ENCODE data around the gene MOB3C.

The MOB3C gene

GRCh38 chr1:46589529-46589928, 27.1 kb downstream of the MOB3C start:
- WGBS, 2 donors (ENCODE audit: extremely low coverage in 2 of 2, insufficient read length in 2 of 2, insufficient replicate concordance in 1 of 2), result no CpG with 5 or more reads among the region's 3 CpGs
- H3K9ac ChIP-seq (ENCODE audit: low read depth, low read length, poor library complexity), result no peak overlapping the region
- no peak overlapping the region for H3K4me3 ChIP-seq (ENCODE audit: low read length in 2 of 2)
- no peak overlapping the region for H2BK12ac ChIP-seq (ENCODE audit: low read length)
- no peak overlapping the region for H3K27ac ChIP-seq (replicated peaks; ENCODE audit: low read length)
- peaks cover 4 to 15% of the 10 kb centered on the region in 2 donors for H3K9me3 ChIP-seq (replicated peaks in 1 of 2; ENCODE audit: control insufficient read depth in 2 of 2, insufficient read depth in 1 of 2, low read depth in 1 of 2, low read length in 2 of 2)
- peaks cover 13 to 58% of the 10 kb centered on the region in 2 donors for H3K36me3 ChIP-seq (replicated peaks in 1 of 2; ENCODE audit: control insufficient read depth in 2 of 2, insufficient read depth in 2 of 2, low read length in 2 of 2)
- no peak overlapping the region for H2BK120ac ChIP-seq (ENCODE audit: low read depth, low read length)
- no peak overlapping the region for H3K23ac ChIP-seq (ENCODE audit: low read depth, low read length, poor library complexity)
- H4K8ac ChIP-seq (ENCODE audit: low read depth, low read length), result no peak overlapping the region
- H3K4ac ChIP-seq (ENCODE audit: low read length), result no peak overlapping the region
- no peak overlapping the region for H2BK5ac ChIP-seq (ENCODE audit: low read length)
- no peak overlapping the region for H3K4me2 ChIP-seq (ENCODE audit: insufficient read depth, low read length, poor library complexity, severe bottlenecking)
- H3K27me3 ChIP-seq (ENCODE audit: control insufficient read depth in 3 of 3, insufficient read depth in 3 of 3, low read depth in 1 of 3, low read length in 3 of 3), result no peaks in the 10 kb centered on the region
- H3K18ac ChIP-seq (ENCODE audit: low read length), result no peak overlapping the region
- no peak overlapping the region for H2AK5ac ChIP-seq (ENCODE audit: low read depth, low read length)
- no peaks in the 10 kb centered on the region for H3K4me1 ChIP-seq (ENCODE audit: control insufficient read depth in 2 of 2, insufficient read depth in 1 of 2, low read depth in 1 of 2, low read length in 2 of 2)
- H2BK15ac ChIP-seq (ENCODE audit: low read length), result no peak overlapping the region
- no peak overlapping the region for H4K91ac ChIP-seq (ENCODE audit: low read depth, low read length, poor library complexity)
- no peak overlapping the region for H3K14ac ChIP-seq (ENCODE audit: low read length)
- H3K79me1 ChIP-seq (ENCODE audit: low read depth, low read length), result no peaks in the 10 kb centered on the region
- DNase-seq (ENCODE audit: low spot score), result no peak
- H2AFZ ChIP-seq (ENCODE audit: low read length), result no peak overlapping the region

- H3K4me1 ChIP-seq (ENCODE audit: control insufficient read depth in 2 of 2, insufficient read depth in 1 of 2, low read depth in 1 of 2, low read length in 2 of 2), result peaks cover 0 to 5% of the 10 kb centered on the region in 2 donors
- no peak overlapping the region for H3K23ac ChIP-seq (ENCODE audit: low read depth, low read length, poor library complexity)
- H2AFZ ChIP-seq (ENCODE audit: low read length), result no peak overlapping the region
- no peak overlapping the region for H2BK12ac ChIP-seq (ENCODE audit: low read length)
- peaks cover 4 to 15% of the 10 kb centered on the region in 2 donors for H3K9me3 ChIP-seq (replicated peaks in 1 of 2; ENCODE audit: control insufficient read depth in 2 of 2, insufficient read depth in 1 of 2, low read depth in 1 of 2, low read length in 2 of 2)
- no peak for DNase-seq (ENCODE audit: low spot score)
- no peak overlapping the region for H2BK15ac ChIP-seq (ENCODE audit: low read length)
- peaks cover 9 to 60% of the 10 kb centered on the region in 2 donors for H3K36me3 ChIP-seq (replicated peaks in 1 of 2; ENCODE audit: control insufficient read depth in 2 of 2, insufficient read depth in 2 of 2, low read length in 2 of 2)
- H4K91ac ChIP-seq (ENCODE audit: low read depth, low read length, poor library complexity), result no peak overlapping the region
- no peak overlapping the region for H2BK5ac ChIP-seq (ENCODE audit: low read length)
- no peak overlapping the region for H3K9ac ChIP-seq (ENCODE audit: low read depth, low read length, poor library complexity)
- no peak overlapping the region for H3K27ac ChIP-seq (replicated peaks; ENCODE audit: low read length)
- no peaks in the 10 kb centered on the region for H3K79me1 ChIP-seq (ENCODE audit: low read depth, low read length)
- H3K4me2 ChIP-seq (ENCODE audit: insufficient read depth, low read length, poor library complexity, severe bottlenecking), result no peak overlapping the region
- H2AK5ac ChIP-seq (ENCODE audit: low read depth, low read length), result no peak overlapping the region
- H3K27me3 ChIP-seq (ENCODE audit: control insufficient read depth in 3 of 3, insufficient read depth in 3 of 3, low read depth in 1 of 3, low read length in 3 of 3), result no peaks in the 10 kb centered on the region
- no peak overlapping the region for H3K18ac ChIP-seq (ENCODE audit: low read length)
- WGBS, 2 donors (ENCODE audit: extremely low coverage in 2 of 2, insufficient read length in 2 of 2, insufficient replicate concordance in 1 of 2), result no CpG with 5 or more reads among the region's 7 CpGs
- H3K4ac ChIP-seq (ENCODE audit: low read length), result no peak overlapping the region
- H3K14ac ChIP-seq (ENCODE audit: low read length), result no peak overlapping the region
- no peak overlapping the region for H4K8ac ChIP-seq (ENCODE audit: low read depth, low read length)
- H2BK120ac ChIP-seq (ENCODE audit: low read depth, low read length), result no peak overlapping the region
- H3K4me3 ChIP-seq (ENCODE audit: low read length in 2 of 2), result no peak overlapping the region
Measured at GRCh38 chr1:46587069-46587468, 29.5 kb downstream of the MOB3C start.

- H3K27me3 ChIP-seq (ENCODE audit: control insufficient read depth in 3 of 3, insufficient read depth in 3 of 3, low read depth in 1 of 3, low read length in 3 of 3), result no peaks in the 10 kb centered on the region
- H3K14ac ChIP-seq (ENCODE audit: low read length), result no peak overlapping the region
- H4K91ac ChIP-seq (ENCODE audit: low read depth, low read length, poor library complexity), result no peak overlapping the region
- H3K9me3 ChIP-seq (replicated peaks in 1 of 2; ENCODE audit: control insufficient read depth in 2 of 2, insufficient read depth in 1 of 2, low read depth in 1 of 2, low read length in 2 of 2), result peaks cover 4 to 15% of the 10 kb centered on the region in 2 donors
- H2AK5ac ChIP-seq (ENCODE audit: low read depth, low read length), result no peak overlapping the region
- peaks cover 10 to 58% of the 10 kb centered on the region in 2 donors for H3K36me3 ChIP-seq (replicated peaks in 1 of 2; ENCODE audit: control insufficient read depth in 2 of 2, insufficient read depth in 2 of 2, low read length in 2 of 2)
- H3K79me1 ChIP-seq (ENCODE audit: low read depth, low read length), result no peaks in the 10 kb centered on the region
- H3K27ac ChIP-seq (replicated peaks; ENCODE audit: low read length), result no peak overlapping the region
- no peak overlapping the region for H3K4me2 ChIP-seq (ENCODE audit: insufficient read depth, low read length, poor library complexity, severe bottlenecking)
- H2BK5ac ChIP-seq (ENCODE audit: low read length), result no peak overlapping the region
- H3K4me1 ChIP-seq (ENCODE audit: control insufficient read depth in 2 of 2, insufficient read depth in 1 of 2, low read depth in 1 of 2, low read length in 2 of 2), result peaks cover 0 to 5% of the 10 kb centered on the region in 2 donors
- no peak overlapping the region for H4K8ac ChIP-seq (ENCODE audit: low read depth, low read length)
- H3K18ac ChIP-seq (ENCODE audit: low read length), result no peak overlapping the region
- no peak overlapping the region for H2BK12ac ChIP-seq (ENCODE audit: low read length)
- H3K4me3 ChIP-seq (ENCODE audit: low read length in 2 of 2), result peak overlapping the region in 1 of 2 donors; percentile 19
- no CpG with 5 or more reads among the region's 12 CpGs for WGBS, 2 donors (ENCODE audit: extremely low coverage in 2 of 2, insufficient read length in 2 of 2, insufficient replicate concordance in 1 of 2)
- H2BK120ac ChIP-seq (ENCODE audit: low read depth, low read length), result no peak overlapping the region
- no peak for DNase-seq (ENCODE audit: low spot score)
- no peak overlapping the region for H3K4ac ChIP-seq (ENCODE audit: low read length)
- H3K9ac ChIP-seq (ENCODE audit: low read depth, low read length, poor library complexity), result no peak overlapping the region
- H3K23ac ChIP-seq (ENCODE audit: low read depth, low read length, poor library complexity), result no peak overlapping the region
- H2AFZ ChIP-seq (ENCODE audit: low read length), result no peak overlapping the region
- no peak overlapping the region for H2BK15ac ChIP-seq (ENCODE audit: low read length)
Measured at GRCh38 chr1:46585312-46585938, 31.2 kb downstream of the MOB3C start.

- Histone ChIP-seq H4K91ac (ENCODE audit: low read depth, low read length, poor library complexity) (no peak overlapping the region), H3K27me3 (ENCODE audit: control insufficient read depth in 3 of 3, insufficient read depth in 3 of 3, low read depth in 1 of 3, low read length in 3 of 3) (no peaks in the 10 kb centered on the region), H3K36me3 (replicated peaks in 1 of 2; ENCODE audit: control insufficient read depth in 2 of 2, insufficient read depth in 2 of 2, low read length in 2 of 2) (peaks cover 5 to 57% of the 10 kb centered on the region in 2 donors), H3K14ac (ENCODE audit: low read length) (no peak overlapping the region), H2AFZ (ENCODE audit: low read length) (no peak overlapping the region), H3K9me3 (replicated peaks in 1 of 2; ENCODE audit: control insufficient read depth in 2 of 2, insufficient read depth in 1 of 2, low read depth in 1 of 2, low read length in 2 of 2) (no peaks in the 10 kb centered on the region), H3K27ac (replicated peaks; ENCODE audit: low read length) (no peak overlapping the region), H3K4me2 (ENCODE audit: insufficient read depth, low read length, poor library complexity, severe bottlenecking) (no peak overlapping the region), H3K23ac (ENCODE audit: low read depth, low read length, poor library complexity) (no peak overlapping the region), H4K8ac (ENCODE audit: low read depth, low read length) (no peak overlapping the region), H2BK15ac (ENCODE audit: low read length) (no peak overlapping the region), H2BK12ac (ENCODE audit: low read length) (no peak overlapping the region), H2BK120ac (ENCODE audit: low read depth, low read length) (no peak overlapping the region), H3K18ac (ENCODE audit: low read length) (no peak overlapping the region), H3K4ac (ENCODE audit: low read length) (no peak overlapping the region), H3K4me1 (ENCODE audit: control insufficient read depth in 2 of 2, insufficient read depth in 1 of 2, low read depth in 1 of 2, low read length in 2 of 2) (peaks cover 0 to 5% of the 10 kb centered on the region in 2 donors), H3K9ac (ENCODE audit: low read depth, low read length, poor library complexity) (no peak overlapping the region), H3K4me3 (ENCODE audit: low read length in 2 of 2) (no peak overlapping the region), H2BK5ac (ENCODE audit: low read length) (no peak overlapping the region), H2AK5ac (ENCODE audit: low read depth, low read length) (no peak overlapping the region), H3K79me1 (ENCODE audit: low read depth, low read length) (no peaks in the 10 kb centered on the region)
- WGBS, 2 donors (ENCODE audit: extremely low coverage in 2 of 2, insufficient read length in 2 of 2, insufficient replicate concordance in 1 of 2), result no CpG with 5 or more reads among the region's 5 CpGs
- DNase-seq (ENCODE audit: low spot score), result no peak
Measured at GRCh38 chr1:46583494-46583893, 33.1 kb downstream of the MOB3C start.
